Uterine smooth muscle cell (primary cell): Measurements from ENCODE around the gene ZNF557. TPM values are rescaled to one million over a fixed set of nuclear protein-coding genes. Genes with fewer than 3 reads are reported as not detected.

ENCODE experiments used
- total RNA-seq: library from RNA; depleted of rRNA; stranded (reverse); fragments of >200 nt; gene quantifications from 2 replicates; pipeline ENCODE4 v1.2.3, GENCODE V29; 2014

ZNF557 gene
- 17.5 and 20.2 TPM in 2 replicates for total RNA-seq

GRCh38 chr19:7069042-7069903 lies at the start of gene ZNF557:
Gene ZNF557 (plus strand): TSS chr19:7069703. CDS start chr19:7075075, 5,372 bp downstream.

GRCh38 chr19:7021331-7021730 lies 48.2 kb upstream of the ZNF557 start, which contains the start of gene MBD3L2B:
Gene MBD3L2B (minus strand): TSS chr19:7021431. CDS start chr19:7021397, 34 bp downstream.

DNA sequence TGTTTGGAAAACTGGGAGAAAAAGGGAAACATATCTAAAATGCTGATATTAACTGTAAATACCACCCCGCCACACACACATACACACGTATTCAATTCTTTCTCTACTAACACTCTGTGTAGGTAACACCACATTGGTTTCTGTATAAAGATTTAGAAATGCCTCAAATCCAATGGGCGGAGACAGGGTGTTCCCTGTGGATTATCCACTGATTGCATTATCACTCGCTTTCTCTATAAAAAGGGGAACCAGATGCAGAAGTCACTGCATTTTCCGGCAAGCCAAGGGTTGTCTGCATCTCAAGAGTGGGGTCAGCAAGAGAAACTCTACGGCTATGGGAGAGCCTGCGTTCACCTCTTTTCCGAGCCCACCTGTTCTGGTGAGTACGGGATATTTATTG lies 39.2 kb upstream of the ZNF557 start, which contains the start of gene MBD3L5:
TSS of gene MBD3L5 (plus strand) at position 301 of the 400 bp plus-strand sequence. CDS start at position 335, 34 bp downstream.

GRCh38 chr19:7040079-7040478 lies 29.4 kb upstream of the ZNF557 start, which contains the start of gene MBD3L4:
Gene MBD3L4 (minus strand): TSS chr19:7040179. CDS start chr19:7040144, 35 bp downstream.

DNA sequence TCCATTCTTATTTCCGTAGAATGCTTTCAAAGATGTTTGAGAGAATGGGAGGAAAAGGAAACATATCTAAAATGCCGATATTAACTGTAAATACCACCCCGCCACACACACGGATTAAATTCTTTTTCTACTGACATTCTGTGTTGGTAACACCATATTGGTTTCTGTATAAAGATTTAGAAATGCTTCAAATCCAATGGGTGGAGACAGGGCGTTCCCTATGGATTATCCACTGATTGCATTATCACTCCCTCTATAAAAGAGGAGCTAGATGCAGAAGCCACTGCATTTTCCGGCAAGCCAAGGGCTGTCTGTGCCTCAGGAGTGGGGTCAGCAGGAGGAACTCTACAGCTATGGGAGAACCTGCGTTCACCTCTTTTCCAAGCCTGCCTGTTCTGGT lies 20.5 kb upstream of the ZNF557 start, which contains the start of gene MBD3L2:
TSS of gene MBD3L2 (plus strand) at position 301 of the 400 bp plus-strand sequence. CDS start at position 354, 53 bp downstream.

DNA sequence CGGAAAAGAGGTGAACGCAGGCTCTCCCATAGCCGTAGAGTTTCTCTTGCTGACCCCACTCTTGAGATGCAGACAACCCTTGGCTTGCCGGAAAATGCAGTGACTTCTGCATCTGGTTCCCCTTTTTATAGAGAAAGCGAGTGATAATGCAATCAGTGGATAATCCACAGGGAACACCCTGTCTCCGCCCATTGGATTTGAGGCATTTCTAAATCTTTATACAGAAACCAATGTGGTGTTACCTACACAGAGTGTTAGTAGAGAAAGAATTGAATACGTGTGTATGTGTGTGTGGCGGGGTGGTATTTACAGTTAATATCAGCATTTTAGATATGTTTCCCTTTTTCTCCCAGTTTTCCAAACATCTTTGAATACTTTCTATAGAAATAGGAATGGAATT lies 10.9 kb upstream of the ZNF557 start, which contains the start of gene MBD3L3:
TSS of gene MBD3L3 (minus strand) at position 101 of the 400 bp plus-strand sequence. CDS start at position 30, 71 bp downstream.

Other genes with a start within 250 kb of the ZNF557 start
- gene ADGRE1, start 182.1 kb upstream of the ZNF557 start, total RNA-seq = not detected in 2 replicates
- gene MBD3L2B, start 48.3 kb upstream of the ZNF557 start, total RNA-seq = not detected in 2 replicates
- gene MBD3L5, start 39.1 kb upstream of the ZNF557 start, total RNA-seq = not detected in 2 replicates
- not detected in 2 replicates for gene MBD3L4, start 29.5 kb upstream of the ZNF557 start, total RNA-seq
- gene MBD3L2, start 20.4 kb upstream of the ZNF557 start, total RNA-seq = not detected in 2 replicates
- not detected in 2 replicates for gene MBD3L3, start 11.0 kb upstream of the ZNF557 start, total RNA-seq
- 13.1 and 28.9 TPM in 2 replicates for gene INSR, start 224.7 kb downstream of the ZNF557 start, total RNA-seq